ENCODE results near the gene INPP5K.
"Not testable (repeated sequence)": the region's sequence is repeated elsewhere in the genome, so short reads cannot be mapped to it uniquely, and the experiment has no call there.

The INPP5K gene

DNA sequence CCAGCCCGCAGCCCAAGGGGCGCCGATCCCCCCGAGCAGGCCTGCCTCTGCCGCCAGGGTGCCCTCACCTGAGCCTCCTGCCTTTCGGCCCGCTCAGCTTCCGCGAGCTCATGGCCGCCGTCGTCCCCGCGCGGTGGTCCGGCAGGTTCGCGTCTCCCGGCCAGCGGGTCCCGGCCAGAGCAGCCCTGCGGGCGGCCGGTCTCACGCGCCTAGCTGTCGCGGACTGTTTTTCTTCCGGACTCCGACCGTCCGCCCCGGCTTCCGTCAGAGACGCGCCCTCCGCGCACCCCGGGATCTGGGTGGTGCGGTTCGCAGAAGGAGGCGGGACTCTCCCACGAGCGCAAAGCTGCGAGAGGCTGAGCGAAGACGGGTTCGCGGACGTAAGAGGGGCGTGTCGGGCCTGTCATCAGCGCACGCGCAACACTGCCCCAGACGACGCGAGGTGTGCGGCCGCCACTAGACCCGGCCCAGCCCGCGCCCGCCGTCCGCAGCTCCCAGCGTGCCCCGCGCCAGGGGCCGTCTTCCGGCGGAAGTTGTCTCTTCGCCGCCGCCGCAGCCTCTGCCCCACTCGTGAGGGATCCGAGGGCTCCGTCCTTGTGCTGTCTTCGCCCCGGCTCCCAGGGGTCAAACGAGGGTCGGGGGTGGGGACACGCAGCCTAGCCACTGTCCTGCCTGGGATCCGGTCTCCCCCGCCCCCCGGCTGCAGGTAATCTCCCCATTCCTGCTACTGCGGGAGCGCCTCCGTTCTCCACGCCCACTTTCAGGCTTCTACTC is at the start of gene INPP5K:
Gene INPP5K, minus strand, starts transcription at position 225 of the 774 bp plus-strand sequence. Its CDS starts 113 bp downstream, at position 112.
- Histone ChIP-seq H3K36me3 (ENCODE audit: control insufficient read depth, insufficient read depth, low read length) (peaks cover 30% of the 10 kb centered on the region), H3K27me3 (ENCODE audit: control insufficient read depth, insufficient read depth, low read length) (no peaks in the 10 kb centered on the region), H3K9me3 (ENCODE audit: control insufficient read depth, insufficient read depth, low read depth, low read length) (no peaks in the 10 kb centered on the region), H3K4me3 (ENCODE audit: low read depth, low read length) (peak within 1 kb of the TSS; percentile 88), H3K27ac (ENCODE audit: low read depth, low read length) (peak within 1 kb of the TSS; percentile 63; the same call in 1 of the 2 replicates), H3K4me1 (ENCODE audit: control insufficient read depth, insufficient read depth, low read length) (peaks cover 6% of the 10 kb centered on the region), H3K9ac (ENCODE audit: low read length) (peak within 1 kb of the TSS; percentile 97)

DNA sequence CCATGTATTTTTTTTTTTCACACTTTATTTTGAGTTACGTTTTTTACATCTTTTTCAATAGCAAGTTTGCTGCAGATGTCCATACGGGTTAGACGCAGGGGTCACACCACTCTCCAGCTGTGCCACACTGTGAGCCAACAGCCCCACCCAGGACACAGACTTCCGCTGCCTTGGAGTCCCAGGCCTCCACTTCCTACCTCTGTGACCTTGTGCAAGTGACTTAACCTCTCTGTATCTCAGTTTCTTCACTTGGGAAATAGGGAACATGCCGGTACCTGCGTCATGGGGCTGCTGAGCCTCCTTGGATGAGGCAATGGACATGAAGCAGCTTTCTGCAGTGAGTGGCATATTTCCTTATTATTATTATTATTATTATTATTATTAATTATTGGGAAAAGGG is 49.5 kb upstream of the INPP5K start:
- Histone ChIP-seq H3K9me3 (ENCODE audit: control insufficient read depth, insufficient read depth, low read depth, low read length) (no peaks in the 10 kb centered on the region), H3K4me3 (ENCODE audit: low read depth, low read length) (no peak overlapping the region), H3K27ac (ENCODE audit: low read depth, low read length) (no peak overlapping the region), H3K4me1 (ENCODE audit: control insufficient read depth, insufficient read depth, low read length) (peaks cover 12% of the 10 kb centered on the region), H3K9ac (ENCODE audit: low read length) (no peak overlapping the region), H3K27me3 (ENCODE audit: control insufficient read depth, insufficient read depth, low read length) (no peaks in the 10 kb centered on the region), H3K36me3 (ENCODE audit: control insufficient read depth, insufficient read depth, low read length) (no peaks in the 10 kb centered on the region)

DNA sequence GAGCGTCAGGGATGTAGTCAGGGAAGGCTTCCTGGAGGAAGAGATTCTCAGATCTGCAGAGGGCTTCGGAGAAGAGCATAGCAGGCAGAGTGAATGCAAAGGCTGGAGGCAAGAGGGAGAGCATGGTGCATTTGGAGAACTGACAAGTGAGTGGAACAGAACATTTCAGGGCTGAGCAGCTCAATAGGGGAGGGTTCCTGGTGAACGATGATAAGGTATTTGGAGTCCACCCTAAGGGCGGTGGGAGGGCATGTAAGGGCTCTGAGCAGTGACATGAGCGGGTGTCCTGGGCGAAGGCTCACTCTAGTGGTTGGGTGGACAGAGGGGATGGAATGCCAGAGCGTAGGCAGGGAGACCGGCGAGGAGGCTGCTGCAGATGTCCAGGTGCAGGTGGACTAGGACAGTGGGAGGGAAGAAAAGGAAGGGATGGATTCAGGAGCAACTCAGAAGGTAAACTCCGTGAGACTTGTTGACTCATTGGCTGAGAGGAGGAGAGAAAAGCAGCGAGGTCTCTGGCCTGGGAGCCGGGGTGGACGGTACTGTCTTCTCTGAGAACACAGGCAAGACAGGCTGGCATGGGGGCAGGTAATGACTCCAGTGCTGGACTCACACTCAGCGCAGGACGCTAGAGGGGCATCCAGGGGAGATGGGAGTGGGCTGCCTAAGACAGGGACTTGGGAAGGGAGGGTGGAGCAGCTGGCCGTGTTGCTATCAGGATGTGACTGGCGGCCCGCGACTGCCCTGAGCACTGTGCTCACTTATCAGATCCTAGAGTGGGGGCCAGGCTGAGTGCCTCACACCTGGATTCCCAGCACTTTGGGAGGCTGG is 47.6 kb upstream of the INPP5K start:
- Histone ChIP-seq H3K27ac (ENCODE audit: low read depth, low read length) (no peak overlapping the region), H3K27me3 (ENCODE audit: control insufficient read depth, insufficient read depth, low read length) (no peaks in the 10 kb centered on the region), H3K9ac (ENCODE audit: low read length) (no peak overlapping the region), H3K4me3 (ENCODE audit: low read depth, low read length) (no peak overlapping the region), H3K9me3 (ENCODE audit: control insufficient read depth, insufficient read depth, low read depth, low read length) (no peaks in the 10 kb centered on the region), H3K4me1 (ENCODE audit: control insufficient read depth, insufficient read depth, low read length) (peaks cover 29% of the 10 kb centered on the region), H3K36me3 (ENCODE audit: control insufficient read depth, insufficient read depth, low read length) (no peaks in the 10 kb centered on the region)

DNA sequence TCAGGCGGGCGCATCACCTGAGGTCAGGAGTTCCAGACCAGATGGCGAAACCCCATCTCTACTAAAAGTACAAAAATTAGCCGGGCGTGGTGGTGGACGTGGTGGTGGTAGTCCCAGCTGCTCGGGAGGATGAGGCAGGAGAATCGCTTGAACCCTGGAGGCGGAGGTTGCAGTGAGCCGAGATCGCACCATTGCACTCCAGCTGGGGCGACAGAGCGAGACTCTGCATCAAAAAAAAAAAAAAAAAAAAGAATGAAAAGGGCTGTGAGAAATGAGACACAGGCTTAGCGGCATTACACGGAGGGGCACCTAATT is 47.0 kb upstream of the INPP5K start:
- not testable (repeated sequence) for H3K27me3 ChIP-seq (ENCODE audit: control insufficient read depth, insufficient read depth, low read length); H3K27ac ChIP-seq (ENCODE audit: low read depth, low read length); H3K9me3 ChIP-seq (ENCODE audit: control insufficient read depth, insufficient read depth, low read depth, low read length); H3K9ac ChIP-seq (ENCODE audit: low read length); H3K36me3 ChIP-seq (ENCODE audit: control insufficient read depth, insufficient read depth, low read length); H3K4me3 ChIP-seq (ENCODE audit: low read depth, low read length)
- peaks cover 32% of the 10 kb centered on the region for H3K4me1 ChIP-seq (ENCODE audit: control insufficient read depth, insufficient read depth, low read length)

DNA sequence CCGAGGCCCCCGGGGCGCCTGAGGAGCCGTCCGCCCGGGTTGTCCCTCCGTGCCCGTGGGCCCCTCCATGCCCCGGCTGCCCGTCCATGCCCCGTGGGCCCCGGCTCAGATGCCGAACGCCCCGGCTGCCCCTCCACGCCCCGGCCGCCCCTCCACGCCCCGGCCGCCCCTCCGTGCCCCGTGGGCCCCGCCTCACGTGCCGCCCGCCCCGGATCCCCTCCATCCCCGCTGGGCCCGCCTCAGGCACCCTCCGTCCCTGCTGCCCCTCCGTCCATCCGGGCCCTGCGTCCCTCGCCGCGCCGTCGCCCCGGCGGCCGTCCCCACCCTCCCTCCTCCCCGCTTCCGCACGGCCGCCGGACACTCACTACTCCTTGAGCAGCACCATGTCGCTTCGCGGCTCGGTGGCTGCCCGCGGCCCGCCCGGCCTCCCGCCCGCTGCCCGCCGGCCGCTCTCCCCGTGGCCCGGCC is 45.8 kb upstream of the INPP5K start:
- H3K36me3 ChIP-seq (ENCODE audit: control insufficient read depth, insufficient read depth, low read length) = 0 out of 2 replicates have a peak, but pooled peaks cover 5% of the 10 kb centered on the region
- H3K27ac ChIP-seq (ENCODE audit: low read depth, low read length) = no peak overlapping the region; the same call in 1 of the 2 replicates
- H3K4me3 ChIP-seq (ENCODE audit: low read depth, low read length) = peak overlapping the region; percentile 66
- H3K9me3 ChIP-seq (ENCODE audit: control insufficient read depth, insufficient read depth, low read depth, low read length) = no peaks in the 10 kb centered on the region
- peaks cover 32% of the 10 kb centered on the region for H3K4me1 ChIP-seq (ENCODE audit: control insufficient read depth, insufficient read depth, low read length)
- peak overlapping the region; percentile 81 for H3K9ac ChIP-seq (ENCODE audit: low read length)
- no peaks in the 10 kb centered on the region for H3K27me3 ChIP-seq (ENCODE audit: control insufficient read depth, insufficient read depth, low read length)

DNA sequence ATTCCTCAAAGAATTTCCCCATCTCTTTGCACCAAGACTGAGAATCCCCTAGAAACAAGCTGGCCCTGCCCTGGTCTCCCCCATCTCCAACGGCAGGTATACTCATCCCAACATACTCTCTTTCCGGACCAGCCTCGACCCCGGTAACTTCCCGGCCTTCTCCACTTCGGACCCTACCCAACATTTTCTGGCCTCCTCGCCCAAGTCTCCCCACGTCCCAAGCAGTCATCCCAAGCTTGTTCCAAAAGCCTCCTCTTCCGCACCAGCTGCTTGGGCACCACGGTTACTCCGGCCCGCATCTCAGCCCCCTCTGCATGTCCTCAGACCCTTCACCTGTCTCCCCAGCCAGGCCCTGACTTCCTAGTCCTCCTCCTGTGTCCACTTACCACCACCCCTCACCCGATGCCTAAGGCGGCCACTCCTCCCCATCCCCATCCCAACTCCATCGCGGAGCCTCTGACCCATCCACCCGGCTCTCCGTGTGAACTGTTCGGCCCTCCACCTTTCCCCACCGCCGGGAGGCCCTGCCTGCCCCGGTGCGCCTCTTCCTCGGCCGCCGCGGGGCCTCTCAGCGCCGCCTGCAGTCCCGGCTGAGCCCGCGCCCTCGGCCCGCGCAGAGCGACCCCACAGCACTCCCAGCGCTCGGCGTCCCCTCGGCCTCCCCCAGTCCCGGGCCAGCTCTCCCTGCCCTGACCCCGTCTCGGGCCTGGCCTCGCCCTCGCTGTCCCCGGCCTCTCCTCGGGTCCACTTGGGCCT is 45.2 kb upstream of the INPP5K start:
- H3K9me3 ChIP-seq (ENCODE audit: control insufficient read depth, insufficient read depth, low read depth, low read length) = no peaks in the 10 kb centered on the region
- peaks cover 6% of the 10 kb centered on the region; the same call in 1 of the 2 replicates for H3K36me3 ChIP-seq (ENCODE audit: control insufficient read depth, insufficient read depth, low read length)
- H3K27ac ChIP-seq (ENCODE audit: low read depth, low read length) = no peak overlapping the region; the same call in 1 of the 2 replicates
- H3K9ac ChIP-seq (ENCODE audit: low read length) = peak overlapping the region; percentile 71
- peak overlapping the region; percentile 66 for H3K4me3 ChIP-seq (ENCODE audit: low read depth, low read length)
- H3K27me3 ChIP-seq (ENCODE audit: control insufficient read depth, insufficient read depth, low read length) = no peaks in the 10 kb centered on the region
- peaks cover 30% of the 10 kb centered on the region for H3K4me1 ChIP-seq (ENCODE audit: control insufficient read depth, insufficient read depth, low read length)

DNA sequence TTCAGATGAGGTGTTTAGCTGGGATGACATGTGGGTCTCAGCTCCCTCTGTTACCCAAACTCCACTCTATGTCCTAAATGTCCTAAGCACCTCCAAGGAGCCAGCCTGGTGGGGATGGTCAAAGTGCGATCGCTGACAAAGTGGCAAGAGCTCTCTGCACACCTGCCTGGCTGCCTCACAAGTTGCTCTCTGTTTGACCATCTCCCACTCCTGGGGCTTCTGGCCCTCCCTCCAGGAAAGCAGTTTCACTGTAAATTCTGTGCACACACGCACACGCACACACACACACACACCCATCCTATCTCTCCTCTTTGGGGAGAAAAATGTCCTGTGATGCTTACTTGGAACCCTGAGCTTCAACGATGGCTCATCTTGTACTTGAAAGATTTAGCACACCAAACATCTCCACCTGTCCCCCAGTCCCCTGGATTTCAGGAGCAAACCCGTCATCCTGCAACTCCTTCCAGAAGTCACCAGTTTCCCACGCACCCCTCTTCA is 44.5 kb upstream of the INPP5K start:
- Histone ChIP-seq H3K27me3 (ENCODE audit: control insufficient read depth, insufficient read depth, low read length) (no peaks in the 10 kb centered on the region), H3K4me1 (ENCODE audit: control insufficient read depth, insufficient read depth, low read length) (peaks cover 27% of the 10 kb centered on the region), H3K4me3 (ENCODE audit: low read depth, low read length) (peak overlapping the region; percentile 66), H3K9ac (ENCODE audit: low read length) (peak overlapping the region; percentile 71), H3K9me3 (ENCODE audit: control insufficient read depth, insufficient read depth, low read depth, low read length) (no peaks in the 10 kb centered on the region), H3K36me3 (ENCODE audit: control insufficient read depth, insufficient read depth, low read length) (peaks cover 10% of the 10 kb centered on the region; the same call in 1 of the 2 replicates), H3K27ac (ENCODE audit: low read depth, low read length) (no peak overlapping the region)

DNA sequence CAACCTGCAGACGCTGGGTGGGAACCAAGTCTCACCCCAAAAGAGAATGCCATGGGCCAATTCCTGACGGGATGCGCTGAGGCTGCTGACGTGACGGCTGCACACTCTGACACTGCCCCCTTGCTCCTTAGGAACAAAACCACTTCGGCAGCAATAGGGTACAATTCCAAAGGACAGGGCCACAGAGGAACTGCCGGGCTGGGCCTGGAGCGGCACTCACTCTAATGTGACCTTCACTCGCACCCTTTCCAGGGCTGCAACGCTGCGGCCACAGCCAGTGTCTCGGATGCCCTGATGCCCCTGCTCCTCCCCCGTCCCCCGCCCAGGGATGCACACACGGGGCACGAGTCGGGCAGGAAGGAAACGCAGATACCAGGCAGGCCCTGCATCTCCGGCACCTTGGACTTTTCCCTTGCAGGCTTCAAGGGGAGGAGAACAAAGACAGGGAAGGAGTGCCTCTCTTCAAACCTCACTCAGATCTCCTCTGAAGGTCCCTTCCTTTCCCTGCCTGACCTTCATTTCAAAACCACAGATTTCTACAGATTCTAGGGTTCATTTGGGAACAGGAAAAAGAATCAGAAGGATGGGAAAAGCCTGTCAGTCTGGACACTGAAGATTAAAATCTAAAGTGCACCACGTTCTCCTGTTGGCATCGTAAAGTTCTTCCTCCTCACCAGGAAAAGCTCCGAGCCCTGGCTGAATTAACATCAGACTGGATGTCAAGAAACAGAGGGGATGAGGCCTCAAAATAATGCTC is 43.9 kb upstream of the INPP5K start:
- peak overlapping the region; percentile 13 for H3K9ac ChIP-seq (ENCODE audit: low read length)
- no peaks in the 10 kb centered on the region for H3K27me3 ChIP-seq (ENCODE audit: control insufficient read depth, insufficient read depth, low read length)
- peak overlapping the region; percentile 66; the same call in 1 of the 2 replicates for H3K4me3 ChIP-seq (ENCODE audit: low read depth, low read length)
- H3K36me3 ChIP-seq (ENCODE audit: control insufficient read depth, insufficient read depth, low read length) = peaks cover 10% of the 10 kb centered on the region; the same call in 1 of the 2 replicates
- peaks cover 27% of the 10 kb centered on the region for H3K4me1 ChIP-seq (ENCODE audit: control insufficient read depth, insufficient read depth, low read length)
- H3K27ac ChIP-seq (ENCODE audit: low read depth, low read length) = no peak overlapping the region
- no peaks in the 10 kb centered on the region for H3K9me3 ChIP-seq (ENCODE audit: control insufficient read depth, insufficient read depth, low read depth, low read length)

DNA sequence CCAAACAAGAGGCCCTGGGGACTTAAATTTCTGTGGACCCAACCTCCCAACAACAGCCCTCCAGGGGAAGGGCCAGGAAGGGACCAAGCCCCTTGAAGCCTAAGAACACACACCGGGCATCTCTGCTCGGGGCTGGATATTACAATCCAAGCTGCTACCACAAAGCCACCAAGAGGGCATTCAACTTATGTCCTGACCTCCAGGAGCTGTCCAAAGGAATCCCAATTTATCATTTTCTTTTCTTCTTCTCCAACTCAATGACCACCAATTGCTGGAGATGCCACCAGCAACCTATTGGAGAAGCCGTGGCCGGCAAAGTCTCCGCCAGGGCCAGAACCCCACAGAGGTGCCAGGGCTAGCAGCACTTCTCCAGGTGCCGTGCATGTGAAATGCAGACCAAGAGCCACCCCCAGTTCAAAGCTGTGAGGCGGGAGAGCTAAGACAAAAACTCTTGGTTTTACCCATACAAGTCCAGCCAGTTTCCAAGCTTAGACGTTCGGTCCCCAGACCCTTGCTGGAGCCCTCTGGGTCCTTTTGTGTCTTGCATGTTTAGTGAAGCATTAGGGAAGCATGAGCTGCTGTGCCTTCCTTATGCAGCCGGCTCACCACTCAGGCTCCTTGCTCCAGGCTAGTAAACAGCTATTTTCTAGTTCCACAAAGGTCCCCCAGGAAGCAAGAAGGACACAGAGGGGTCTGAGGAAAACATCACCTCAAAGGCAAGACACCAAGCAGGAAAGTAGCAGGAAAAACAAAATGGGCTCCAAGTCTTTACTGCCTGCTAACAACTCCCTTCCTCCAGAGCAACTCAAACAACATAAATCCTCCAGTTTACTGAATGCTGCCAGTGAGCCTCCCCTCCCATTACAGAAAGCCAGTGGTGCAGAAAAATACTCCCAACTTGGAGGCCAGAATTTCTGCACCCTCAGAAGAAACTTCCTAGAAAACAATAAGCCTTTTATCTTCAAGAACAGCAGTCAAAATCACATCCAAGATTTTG is 42.9 kb upstream of the INPP5K start:
- Histone ChIP-seq H3K9me3 (ENCODE audit: control insufficient read depth, insufficient read depth, low read depth, low read length) (no peaks in the 10 kb centered on the region), H3K27me3 (ENCODE audit: control insufficient read depth, insufficient read depth, low read length) (no peaks in the 10 kb centered on the region), H3K4me3 (ENCODE audit: low read depth, low read length) (0 out of 2 replicates have a peak overlapping the region, but pooled peaks have one; percentile 16), H3K4me1 (ENCODE audit: control insufficient read depth, insufficient read depth, low read length) (peaks cover 27% of the 10 kb centered on the region), H3K36me3 (ENCODE audit: control insufficient read depth, insufficient read depth, low read length) (peaks cover 10% of the 10 kb centered on the region; the same call in 1 of the 2 replicates), H3K9ac (ENCODE audit: low read length) (no peak overlapping the region), H3K27ac (ENCODE audit: low read depth, low read length) (no peak overlapping the region)
